Brain microvascular endothelial cell (primary cell): ENCODE measurements around the gene OR7G1.

ENCODE experiments used
- DNase-seq: peaks from one replicate; pipeline ENCODE4 v3.0.0-alpha.2; 2020
- H3K27ac ChIP-seq: fragments of 250-450 bp; sonication (Bioruptor Pico); 2 replicates; pipeline ENCODE4 v1.5.1; 2020; ENCODE audit warnings: mild to moderate bottlenecking, moderate library complexity
- H3K27me3 ChIP-seq: fragments of 250-450 bp; sonication (Bioruptor Pico); replicated peaks from 2 replicates; pipeline ENCODE4 v1.5.1; 2020; ENCODE audit warnings: mild to moderate bottlenecking
- H3K36me3 ChIP-seq: fragments of 250-450 bp; sonication (Bioruptor Pico); replicated peaks from 2 replicates; pipeline ENCODE4 v1.5.1; 2020; ENCODE audit warnings: mild to moderate bottlenecking
- H3K4me3 ChIP-seq: 2 replicates; pipeline ENCODE4 v1.5.1; 2011; ENCODE audit warnings: low read depth, mild to moderate bottlenecking, control low read depth, low read length, moderate library complexity
- in situ Hi-C: cut with HindIII; loops from 2 replicates; pipeline ENCODE4 v1.10.0; 2017; ENCODE audit warnings: low sequenced_read_pairs, low pct_ligation_motif_present
- TF ChIP-seq, protein P1 (sequence below): IDR thresholded peaks from 2 replicates; pipeline ENCODE4 v1.5.1; 2011; ENCODE audit warnings: low read depth, mild to moderate bottlenecking, moderate library complexity, low read length, control low read depth, inconsistent platforms; ENCODE audit errors: missing control alignments

The OR7G1 gene

DNA sequence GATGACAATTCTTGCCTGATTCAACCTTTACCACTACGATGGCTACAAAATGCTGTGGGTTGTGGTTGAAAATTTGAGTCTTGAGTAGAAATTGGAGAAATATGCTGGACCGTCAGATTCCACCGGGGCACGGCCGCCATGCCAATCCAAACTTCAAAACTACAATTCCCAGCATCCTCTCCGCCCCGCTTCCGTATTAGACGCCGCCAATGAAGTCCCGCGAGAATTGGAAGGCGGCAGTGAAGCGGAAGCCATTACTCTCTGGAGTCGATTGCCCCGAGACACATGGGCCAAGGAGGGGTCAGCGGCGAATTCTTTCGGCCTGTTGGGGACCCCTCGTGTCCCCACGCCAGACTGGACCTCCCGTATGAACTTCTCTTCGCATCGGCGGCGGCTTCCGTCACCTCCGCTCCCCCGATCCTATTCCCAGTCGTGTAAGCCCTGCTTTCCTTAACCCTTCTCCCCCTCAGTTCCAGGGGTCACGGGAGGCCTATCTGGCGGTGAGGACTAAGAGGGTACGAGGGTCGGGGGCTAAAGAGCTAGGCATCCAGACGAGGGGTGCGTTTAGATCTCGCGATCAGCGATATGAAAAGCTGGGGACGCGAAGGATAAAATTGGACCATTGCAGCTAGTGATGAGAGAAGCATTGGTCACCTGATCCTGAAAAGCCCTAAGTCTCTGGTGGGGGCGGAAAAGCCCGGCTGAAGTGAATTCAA lies 24.8 kb upstream of the OR7G1 start, which contains the start of gene ZNF317:
Gene ZNF317 (plus strand): TSS at position 239 of the 716 bp plus-strand sequence. CDS start 15,620 bp downstream, outside the sequence.
- peak within 1 kb of the TSS; percentile 95 for H3K27ac ChIP-seq
- no peaks in the 10 kb centered on the region for H3K36me3 ChIP-seq
- DNase-seq = peak; percentile 93
- TF ChIP-seq, protein P1, sequence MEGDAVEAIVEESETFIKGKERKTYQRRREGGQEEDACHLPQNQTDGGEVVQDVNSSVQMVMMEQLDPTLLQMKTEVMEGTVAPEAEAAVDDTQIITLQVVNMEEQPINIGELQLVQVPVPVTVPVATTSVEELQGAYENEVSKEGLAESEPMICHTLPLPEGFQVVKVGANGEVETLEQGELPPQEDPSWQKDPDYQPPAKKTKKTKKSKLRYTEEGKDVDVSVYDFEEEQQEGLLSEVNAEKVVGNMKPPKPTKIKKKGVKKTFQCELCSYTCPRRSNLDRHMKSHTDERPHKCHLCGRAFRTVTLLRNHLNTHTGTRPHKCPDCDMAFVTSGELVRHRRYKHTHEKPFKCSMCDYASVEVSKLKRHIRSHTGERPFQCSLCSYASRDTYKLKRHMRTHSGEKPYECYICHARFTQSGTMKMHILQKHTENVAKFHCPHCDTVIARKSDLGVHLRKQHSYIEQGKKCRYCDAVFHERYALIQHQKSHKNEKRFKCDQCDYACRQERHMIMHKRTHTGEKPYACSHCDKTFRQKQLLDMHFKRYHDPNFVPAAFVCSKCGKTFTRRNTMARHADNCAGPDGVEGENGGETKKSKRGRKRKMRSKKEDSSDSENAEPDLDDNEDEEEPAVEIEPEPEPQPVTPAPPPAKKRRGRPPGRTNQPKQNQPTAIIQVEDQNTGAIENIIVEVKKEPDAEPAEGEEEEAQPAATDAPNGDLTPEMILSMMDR = no peak
- peak within 1 kb of the TSS; percentile 98 for H3K4me3 ChIP-seq
- no peaks in the 10 kb centered on the region for H3K27me3 ChIP-seq
- in situ Hi-C loops = no loop called here

DNA sequence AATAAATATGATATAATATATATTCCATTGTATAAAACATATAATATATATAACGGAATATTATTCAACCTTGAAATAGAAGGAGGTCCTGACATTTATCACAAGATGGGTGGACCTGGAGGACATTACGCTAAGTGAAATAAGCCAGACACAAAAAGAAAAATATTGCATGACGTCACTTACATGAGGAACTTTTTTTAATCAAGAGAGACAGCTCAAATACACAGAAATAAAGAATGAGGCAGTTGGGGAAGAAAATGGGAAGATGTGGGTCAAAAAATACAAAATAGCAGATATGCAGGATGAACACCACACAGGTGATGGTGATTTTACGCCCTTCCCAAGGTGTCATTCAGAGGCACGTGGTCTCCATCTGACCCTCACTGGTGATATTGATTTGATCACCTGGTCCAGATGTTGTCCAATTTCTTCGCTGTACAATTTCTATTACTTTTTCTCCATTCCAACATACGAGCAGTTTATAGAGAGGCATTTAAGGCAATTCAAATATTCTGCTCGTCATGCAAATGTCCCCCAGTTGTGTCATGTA lies 24.1 kb upstream of the OR7G1 start:
- Histone ChIP-seq H3K4me3 (peak overlapping the region; percentile 98), H3K27me3 (no peaks in the 10 kb centered on the region), H3K36me3 (no peaks in the 10 kb centered on the region), H3K27ac (peak overlapping the region; percentile 95)
- no peak for DNase-seq
- TF ChIP-seq, protein P1 = no peak
- in situ Hi-C loops = no loop called here

DNA sequence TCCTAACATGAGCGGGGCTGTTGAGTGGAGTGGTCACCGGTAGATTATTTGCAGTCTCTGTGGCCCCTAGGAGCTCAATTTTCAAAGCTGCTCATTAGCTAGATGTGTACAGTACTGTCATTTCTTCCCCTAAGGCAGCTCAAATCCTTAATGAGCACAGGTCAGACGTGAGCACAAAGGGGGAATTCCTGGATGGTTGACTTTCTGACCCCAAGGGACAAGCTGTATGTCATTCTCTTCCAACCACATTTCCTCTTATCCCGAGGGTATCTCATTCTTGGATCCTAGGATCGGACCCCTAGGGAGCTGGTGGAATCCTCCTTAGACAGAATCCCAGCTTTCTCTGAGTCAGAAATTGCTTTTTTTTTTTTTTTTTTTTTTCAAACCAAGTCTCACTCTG lies 16.9 kb upstream of the OR7G1 start:
- TF ChIP-seq, protein P1 = no peak
- Histone ChIP-seq H3K27ac (no peak overlapping the region), H3K4me3 (no peak overlapping the region), H3K27me3 (no peaks in the 10 kb centered on the region), H3K36me3 (no peaks in the 10 kb centered on the region)
- in situ Hi-C loops = no loop called here
- no peak for DNase-seq

DNA sequence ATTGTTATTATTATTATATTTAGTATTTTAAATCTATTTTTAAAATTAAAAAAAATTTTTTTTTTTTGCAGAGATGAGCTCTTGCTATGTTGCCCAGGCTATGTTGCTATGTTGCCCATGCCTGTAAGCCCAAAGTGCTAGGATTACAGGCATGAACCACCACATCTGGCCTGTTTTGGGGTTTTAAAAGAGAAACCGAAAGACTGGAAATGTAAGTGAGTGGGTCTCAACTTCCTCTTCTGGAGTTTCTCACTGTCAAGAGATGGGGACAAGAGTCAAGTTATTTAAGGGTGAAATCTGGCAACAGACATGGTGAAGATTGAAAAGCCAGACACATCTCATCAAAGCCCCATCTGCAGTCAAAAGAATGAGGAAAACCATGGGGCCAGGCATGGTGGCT lies 15.4 kb upstream of the OR7G1 start:
- DNase-seq = no peak
- Histone ChIP-seq H3K36me3 (no peaks in the 10 kb centered on the region), H3K27me3 (no peaks in the 10 kb centered on the region), H3K27ac (no peak overlapping the region), H3K4me3 (no peak overlapping the region)
- in situ Hi-C loops = no loop called here
- TF ChIP-seq, protein P1 = no peak

DNA sequence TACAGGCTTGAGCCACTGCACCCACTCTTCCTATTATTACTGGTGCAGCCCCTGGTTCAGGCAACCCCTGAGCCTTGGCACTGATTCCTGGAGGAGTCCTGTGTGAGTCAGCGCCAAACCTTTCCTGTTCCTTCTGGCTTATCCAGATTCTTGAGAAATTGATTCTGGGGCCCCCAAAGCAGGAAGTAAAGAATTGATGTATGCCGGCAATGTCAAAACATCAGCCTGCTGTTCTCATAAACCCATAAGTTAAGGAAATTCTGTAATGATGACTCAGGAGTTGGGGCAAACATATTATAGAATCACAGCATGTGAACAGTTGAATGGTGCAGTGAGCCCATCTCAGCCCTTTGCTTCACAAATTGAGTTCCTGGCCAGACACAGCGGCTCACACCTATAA lies 12.6 kb upstream of the OR7G1 start:
- in situ Hi-C loops = no loop called here
- no peak overlapping the region for H3K4me3 ChIP-seq
- H3K36me3 ChIP-seq = no peaks in the 10 kb centered on the region
- TF ChIP-seq, protein P1 = no peak
- DNase-seq = peak; percentile 48
- no peak overlapping the region for H3K27ac ChIP-seq
- H3K27me3 ChIP-seq = no peaks in the 10 kb centered on the region

DNA sequence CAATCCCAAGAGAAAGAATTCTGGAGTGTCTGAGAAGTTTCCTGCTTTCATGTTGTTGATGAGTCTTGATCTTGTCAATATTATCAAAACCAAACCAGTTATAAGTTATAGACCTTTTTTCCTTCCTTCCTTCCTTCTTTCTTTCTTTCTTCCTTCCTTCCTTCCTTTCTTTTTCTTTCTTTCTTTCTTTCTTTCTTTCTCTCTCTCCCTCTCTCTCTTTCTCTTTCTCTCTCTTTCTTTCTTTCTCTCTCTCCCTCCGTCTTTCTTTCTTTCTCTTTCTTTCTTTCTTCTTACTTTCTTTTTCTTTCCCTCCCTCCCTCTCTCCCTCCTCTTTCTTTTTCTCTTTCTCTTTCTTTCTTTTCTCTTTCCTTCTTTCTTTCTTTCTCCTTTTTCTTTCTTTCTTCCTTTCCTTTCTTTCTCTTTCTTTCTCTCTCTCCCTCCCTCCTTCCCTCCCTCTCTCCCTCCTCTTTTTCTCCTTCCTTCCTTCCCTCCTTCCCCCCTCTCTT lies 11.4 kb upstream of the OR7G1 start, which contains the start of gene OR7G3:
Gene OR7G3 (minus strand): TSS at position 51 of the 506 bp plus-strand sequence. CDS start 0 bp downstream, at position 51.
- in situ Hi-C loops = no loop called here
- no peak for DNase-seq
- H3K27ac ChIP-seq = no peak within 1 kb of the TSS
- H3K36me3 ChIP-seq = no peaks in the 10 kb centered on the region
- TF ChIP-seq, protein P1 = no peak
- H3K4me3 ChIP-seq = no peak within 1 kb of the TSS
- no peaks in the 10 kb centered on the region for H3K27me3 ChIP-seq
